Breast epithelium (tissue), 4 donors: ENCODE data around the gene SLC9A3. TPM values are rescaled to one million over a fixed set of nuclear protein-coding genes. Genes with fewer than 3 reads are reported as not detected.

Experiments used
- DNase-seq, 2 donors: peaks; one replicate each; pipeline ENCODE4 v3.0.0-alpha.2; 2019; ENCODE audit warnings: low spot score in 2 of 2
- H3K27ac ChIP-seq, 2 donors: fragments of 200-600 bp; sonication (generic) in 1 of 2; one replicate each; pipeline ENCODE4 v1.5.1; 2016 to 2019; ENCODE audit warnings: mild to moderate bottlenecking in 1 of 2
- H3K27me3 ChIP-seq, 2 donors: fragments of 200-600 bp; sonication (generic) in 1 of 2; one replicate each; pipeline versions ENCODE4 v1.5.1 to v1.6.0; 2017 to 2019; ENCODE audit warnings: control low read depth in 1 of 2, mild to moderate bottlenecking in 1 of 2
- H3K36me3 ChIP-seq: fragments of 200-600 bp; one replicate; pipeline ENCODE4 v1.5.1; 2019
- H3K4me1 ChIP-seq, 2 donors: fragments of 200-600 bp; sonication (generic); one replicate each; pipeline ENCODE4 v1.5.1; 2016 to 2019; ENCODE audit warnings: control low read depth in 1 of 2
- H3K4me3 ChIP-seq, 3 donors: fragments of 200-600 bp; sonication (generic); 1 replicate in 2 of 3; 2 replicates in 1 of 3; pipeline ENCODE4 v1.5.1; 2016 to 2019; ENCODE audit warnings: mild to moderate bottlenecking in 3 of 3, moderate library complexity in 2 of 3
- H3K9me3 ChIP-seq, 2 donors: fragments of 200-600 bp; sonication (generic) in 1 of 2; one replicate each; pipeline ENCODE4 v1.5.1; 2016 to 2019; ENCODE audit warnings: control low read depth in 1 of 2
- CTCF ChIP-seq, 3 donors: fragments of 450-650 bp; IDR thresholded peaks; one replicate each; pipeline ENCODE4 v1.5.1; 2016 to 2017; ENCODE audit warnings: antibody characterized with exemption in 3 of 3, mild to moderate bottlenecking in 3 of 3, moderate library complexity in 3 of 3
- POLR2A ChIP-seq: fragments of 450-650 bp; IDR thresholded peaks from one replicate; pipeline ENCODE4 v1.6.1; 2016; ENCODE audit warnings: antibody characterized with exemption, mild to moderate bottlenecking, moderate library complexity
- POLR2AphosphoS5 ChIP-seq, 3 donors: sonication (generic); formaldehyde crosslinking; IDR thresholded peaks; one replicate each; pipeline ENCODE4 v1.6.1; 2017; ENCODE audit warnings: antibody characterized with exemption in 3 of 3
- intact Hi-C: fragments of 100-400 bp; cut with DNase I; formaldehyde crosslinking; loops from one replicate; pipeline ENCODE4 v1.15.1; 2023; ENCODE audit warnings: low total_unique reads
- total RNA-seq, 3 donors: library from RNA; depleted of rRNA; stranded (reverse); fragments of >200 nt; gene quantifications; one replicate each; pipeline ENCODE4 v1.1.0, GENCODE V29; 2016

The SLC9A3 gene
- total RNA-seq, 3 donors from 2014 or later: 1.1 to 5.6 (median 2.3) TPM

- Histone ChIP-seq H3K36me3 (no peaks in the 10 kb centered on the region), H3K9me3 (no peaks in the 10 kb centered on the region), H3K27me3 (peaks cover 0 to 69% of the 10 kb centered on the region in 2 donors), H3K4me3 (no peak overlapping the region), H3K4me1 (no peaks in the 10 kb centered on the region), H3K27ac (no peak overlapping the region)
- intact Hi-C loops: no loop called here
- TF ChIP-seq CTCF (IDR thresholded peaks at IDR 0.05): no peak
- TF ChIP-seq POLR2A: no peak
- no peak for TF ChIP-seq POLR2AphosphoS5 (IDR thresholded peaks at IDR 0.05)
- DNase-seq: no peak
These were observed 17.5 kb upstream of the SLC9A3 start for GRCh38 chr5:541539-542318.

GRCh38 chr5:540906-541538 lies 16.8 kb upstream of the SLC9A3 start:
- Histone ChIP-seq H3K27me3 (peaks cover 0 to 63% of the 10 kb centered on the region in 2 donors), H3K4me3 (no peak overlapping the region), H3K4me1 (no peaks in the 10 kb centered on the region), H3K27ac (no peak overlapping the region), H3K9me3 (no peaks in the 10 kb centered on the region), H3K36me3 (no peaks in the 10 kb centered on the region)
- no peak for TF ChIP-seq CTCF (IDR thresholded peaks at IDR 0.05)
- no peak for TF ChIP-seq POLR2A
- TF ChIP-seq POLR2AphosphoS5 (IDR thresholded peaks at IDR 0.05): no peak
- intact Hi-C loops: no loop called here
- DNase-seq: no peak

- Histone ChIP-seq H3K4me1 (no peaks in the 10 kb centered on the region), H3K27ac (no peak overlapping the region), H3K4me3 (no peak overlapping the region), H3K9me3 (no peaks in the 10 kb centered on the region), H3K27me3 (peaks cover 0 to 62% of the 10 kb centered on the region in 2 donors), H3K36me3 (no peaks in the 10 kb centered on the region)
- intact Hi-C loops: no loop called here
- no peak for DNase-seq
- no peak for TF ChIP-seq POLR2A
- TF ChIP-seq CTCF (IDR thresholded peaks at IDR 0.05): no peak
- no peak for TF ChIP-seq POLR2AphosphoS5 (IDR thresholded peaks at IDR 0.05)
These were observed 16.0 kb upstream of the SLC9A3 start for GRCh38 chr5:540071-540905.

- intact Hi-C loops: no loop called here
- Histone ChIP-seq H3K27me3 (peaks cover 0 to 70% of the 10 kb centered on the region in 2 donors), H3K4me1 (no peaks in the 10 kb centered on the region), H3K4me3 (no peak overlapping the region), H3K9me3 (no peaks in the 10 kb centered on the region), H3K27ac (no peak overlapping the region), H3K36me3 (no peaks in the 10 kb centered on the region)
- DNase-seq: no peak
- TF ChIP-seq POLR2A: no peak
- TF ChIP-seq CTCF (IDR thresholded peaks at IDR 0.05): no peak
- TF ChIP-seq POLR2AphosphoS5 (IDR thresholded peaks at IDR 0.05): no peak
These were observed 15.3 kb upstream of the SLC9A3 start for GRCh38 chr5:539469-540070.
